ENCODE data around the gene TPSB2. TPM values are rescaled to one million over a fixed set of nuclear protein-coding genes. Genes with fewer than 3 reads are reported as not detected.
"Not testable (repeated sequence)": the region's sequence is repeated elsewhere in the genome, so short reads cannot be mapped to it uniquely, and the experiment has no call there.

TPSB2 gene
- total and polyA plus RNA-seq, 9 donors, result 0.71 to 2.8 (median 1.5) TPM

GRCh38 chr16:1228227-1228626 lies 1.8 kb downstream of the TPSB2 start:
- 39% methylated on average over 4 of the region's 7 CpGs for WGBS (ENCODE audit: insufficient coverage)
- H3K27ac ChIP-seq (ENCODE audit: low read length); H3K4me1 ChIP-seq (ENCODE audit: control insufficient read depth, insufficient read depth, low read length); H3K9me3 ChIP-seq (replicated peaks; ENCODE audit: control insufficient read depth, low read depth, low read length); H3K4me3 ChIP-seq (ENCODE audit: low read length); DNase-seq; H3K36me3 ChIP-seq (ENCODE audit: control insufficient read depth, insufficient read depth, low read length); H3K27me3 ChIP-seq (ENCODE audit: control insufficient read depth, insufficient read depth, low read length): not testable (repeated sequence)

- H3K4me1 ChIP-seq (ENCODE audit: control insufficient read depth, insufficient read depth, low read length); H3K4me3 ChIP-seq (ENCODE audit: low read length); DNase-seq; H3K9me3 ChIP-seq (replicated peaks; ENCODE audit: control insufficient read depth, low read depth, low read length); H3K27me3 ChIP-seq (ENCODE audit: control insufficient read depth, insufficient read depth, low read length); H3K27ac ChIP-seq (ENCODE audit: low read length); H3K36me3 ChIP-seq (ENCODE audit: control insufficient read depth, insufficient read depth, low read length): not testable (repeated sequence)
- 31% methylated on average over 9 of the region's 14 CpGs for WGBS (ENCODE audit: insufficient coverage)
These were observed 3.3 kb downstream of the TPSB2 start for GRCh38 chr16:1226692-1227091.

- not testable (repeated sequence) for H3K4me3 ChIP-seq (ENCODE audit: low read length); H3K27me3 ChIP-seq (ENCODE audit: control insufficient read depth, insufficient read depth, low read length); H3K27ac ChIP-seq (ENCODE audit: low read length); H3K36me3 ChIP-seq (ENCODE audit: control insufficient read depth, insufficient read depth, low read length); H3K4me1 ChIP-seq (ENCODE audit: control insufficient read depth, insufficient read depth, low read length); DNase-seq; H3K9me3 ChIP-seq (replicated peaks; ENCODE audit: control insufficient read depth, low read depth, low read length)
- 28% methylated on average over 7 of the region's 24 CpGs for WGBS (ENCODE audit: insufficient coverage)
These were observed 4.2 kb downstream of the TPSB2 start for GRCh38 chr16:1225728-1226311.

- no peak within 1 kb of the TSS for H3K4me3 ChIP-seq (ENCODE audit: low read length)
These were observed 4.9 kb downstream of the TPSB2 start, which contains the start of gene TPSG1 for GRCh38 chr16:1225051-1225451. TSS of gene TPSG1 (minus strand) at chr16:1225268. CDS start at chr16:1225252, 16 bp downstream.

GRCh38 chr16:1224558-1224957 lies 5.4 kb downstream of the TPSB2 start:
- no peak for DNase-seq
- H3K4me1 ChIP-seq (ENCODE audit: control insufficient read depth, insufficient read depth, low read length), result peaks cover 9% of the 10 kb centered on the region
- 73% methylated on average over 8 of the region's 9 CpGs for WGBS (ENCODE audit: insufficient coverage)
- H3K36me3 ChIP-seq (ENCODE audit: control insufficient read depth, insufficient read depth, low read length), result peaks cover 4% of the 10 kb centered on the region
- no peak overlapping the region for H3K4me3 ChIP-seq (ENCODE audit: low read length)
- no peaks in the 10 kb centered on the region for H3K9me3 ChIP-seq (replicated peaks; ENCODE audit: control insufficient read depth, low read depth, low read length)
- no peaks in the 10 kb centered on the region for H3K27me3 ChIP-seq (ENCODE audit: control insufficient read depth, insufficient read depth, low read length)
- no peak overlapping the region for H3K27ac ChIP-seq (ENCODE audit: low read length)

More at GRCh38 chr16:1225051-1225451, 4.9 kb downstream of the TPSB2 start, which contains the start of gene TPSG1:
- WGBS (ENCODE audit: insufficient coverage), result 59% methylated on average over 7 of the region's 10 CpGs
- no peaks in the 10 kb centered on the region for H3K27me3 ChIP-seq (ENCODE audit: control insufficient read depth, insufficient read depth, low read length)
- DNase-seq, result no peak
- peaks cover 9% of the 10 kb centered on the region for H3K4me1 ChIP-seq (ENCODE audit: control insufficient read depth, insufficient read depth, low read length)
- H3K36me3 ChIP-seq (ENCODE audit: control insufficient read depth, insufficient read depth, low read length), result no peaks in the 10 kb centered on the region
- H3K9me3 ChIP-seq (replicated peaks; ENCODE audit: control insufficient read depth, low read depth, low read length), result no peaks in the 10 kb centered on the region
- H3K27ac ChIP-seq (ENCODE audit: low read length), result no peak within 1 kb of the TSS

GRCh38 chr16:1223355-1224214 lies 6.4 kb downstream of the TPSB2 start:
- H3K4me1 ChIP-seq (ENCODE audit: control insufficient read depth, insufficient read depth, low read length), result peaks cover 9% of the 10 kb centered on the region
- 81% methylated on average over 32 of the region's 38 CpGs for WGBS (ENCODE audit: insufficient coverage)
- no peaks in the 10 kb centered on the region for H3K9me3 ChIP-seq (replicated peaks; ENCODE audit: control insufficient read depth, low read depth, low read length)
- no peak overlapping the region for H3K4me3 ChIP-seq (ENCODE audit: low read length)
- no peak for DNase-seq
- H3K27ac ChIP-seq (ENCODE audit: low read length), result no peak overlapping the region
- no peaks in the 10 kb centered on the region for H3K27me3 ChIP-seq (ENCODE audit: control insufficient read depth, insufficient read depth, low read length)
- H3K36me3 ChIP-seq (ENCODE audit: control insufficient read depth, insufficient read depth, low read length), result peaks cover 7% of the 10 kb centered on the region

GRCh38 chr16:1222553-1223354 lies 7.2 kb downstream of the TPSB2 start:
- no peak overlapping the region for H3K4me3 ChIP-seq (ENCODE audit: low read length)
- peaks cover 11% of the 10 kb centered on the region for H3K36me3 ChIP-seq (ENCODE audit: control insufficient read depth, insufficient read depth, low read length)
- WGBS (ENCODE audit: insufficient coverage), result 65% methylated on average over 23 of the region's 25 CpGs
- H3K27me3 ChIP-seq (ENCODE audit: control insufficient read depth, insufficient read depth, low read length), result no peaks in the 10 kb centered on the region
- H3K4me1 ChIP-seq (ENCODE audit: control insufficient read depth, insufficient read depth, low read length), result peaks cover 9% of the 10 kb centered on the region
- no peak overlapping the region for H3K27ac ChIP-seq (ENCODE audit: low read length)
- H3K9me3 ChIP-seq (replicated peaks; ENCODE audit: control insufficient read depth, low read depth, low read length), result no peaks in the 10 kb centered on the region
- no peak for DNase-seq

GRCh38 chr16:1221628-1222552 lies 8.1 kb downstream of the TPSB2 start:
- peaks cover 16% of the 10 kb centered on the region for H3K36me3 ChIP-seq (ENCODE audit: control insufficient read depth, insufficient read depth, low read length)

GRCh38 chr16:1220841-1221627 lies 8.9 kb downstream of the TPSB2 start:
- WGBS (ENCODE audit: insufficient coverage), result 82% methylated on average over 38 of the region's 48 CpGs
- no peak for DNase-seq
- H3K4me1 ChIP-seq (ENCODE audit: control insufficient read depth, insufficient read depth, low read length), result peaks cover 9% of the 10 kb centered on the region
- H3K36me3 ChIP-seq (ENCODE audit: control insufficient read depth, insufficient read depth, low read length), result peaks cover 16% of the 10 kb centered on the region
- H3K27ac ChIP-seq (ENCODE audit: low read length), result no peak overlapping the region
- no peaks in the 10 kb centered on the region for H3K9me3 ChIP-seq (replicated peaks; ENCODE audit: control insufficient read depth, low read depth, low read length)
- H3K4me3 ChIP-seq (ENCODE audit: low read length), result no peak overlapping the region
- no peaks in the 10 kb centered on the region for H3K27me3 ChIP-seq (ENCODE audit: control insufficient read depth, insufficient read depth, low read length)

More at GRCh38 chr16:1221628-1222552, 8.1 kb downstream of the TPSB2 start:
- Histone ChIP-seq H3K27me3 (ENCODE audit: control insufficient read depth, insufficient read depth, low read length) (no peaks in the 10 kb centered on the region), H3K4me3 (ENCODE audit: low read length) (no peak overlapping the region), H3K4me1 (ENCODE audit: control insufficient read depth, insufficient read depth, low read length) (peaks cover 9% of the 10 kb centered on the region), H3K27ac (ENCODE audit: low read length) (no peak overlapping the region), H3K9me3 (replicated peaks; ENCODE audit: control insufficient read depth, low read depth, low read length) (no peaks in the 10 kb centered on the region)
- DNase-seq, result peak; percentile 39
- WGBS (ENCODE audit: insufficient coverage), result 79% methylated on average over 35 of the region's 40 CpGs

Data from muscle of leg (tissue), 11 donors.